Neural progenitor cell (in vitro differentiated cells): ENCODE measurements around the gene GTF2F1. TPM values are rescaled to one million over a fixed set of nuclear protein-coding genes. Genes with fewer than 3 reads are reported as not detected.
A peak's percentile ranks its signal among the peaks of the same experiment; 100 is the strongest.

Experiments
- DNase-seq: peaks from one replicate; pipeline ENCODE4 v3.0.0-alpha.2; 2016; ENCODE audit warnings: low spot score
- H2AFZ ChIP-seq: fragments of 200-600 bp; sonication (generic); replicated peaks from 2 replicates; pipeline ENCODE4 v1.6.1; 2016; ENCODE audit warnings: antibody characterized with exemption
- H3F3A ChIP-seq: fragments of 200-600 bp; sonication (generic); 2 replicates; pipeline ENCODE4 v1.6.1; 2016; ENCODE audit warnings: antibody characterized with exemption, low read depth
- H3K27ac ChIP-seq: fragments of 200-600 bp; sonication (generic); 2 replicates; pipeline ENCODE4 v1.5.1; 2016; ENCODE audit warnings: mild to moderate bottlenecking
- H3K27me3 ChIP-seq: fragments of 200-600 bp; sonication (generic); 2 replicates; pipeline ENCODE4 v1.6.1; 2016; ENCODE audit warnings: mild to moderate bottlenecking, moderate library complexity
- H3K36me3 ChIP-seq: fragments of 200-600 bp; sonication (generic); 2 replicates; pipeline ENCODE4 v1.5.1; 2016
- H3K4me1 ChIP-seq: fragments of 200-600 bp; sonication (generic); 2 replicates; pipeline ENCODE4 v1.6.1; 2016; ENCODE audit warnings: mixed run types
- H3K4me2 ChIP-seq: fragments of 200-600 bp; sonication (generic); 2 replicates; pipeline ENCODE4 v1.6.1; 2016
- H3K4me3 ChIP-seq: fragments of 200-600 bp; sonication (generic); 2 replicates; pipeline ENCODE4 v1.5.1; 2016
- H3K79me2 ChIP-seq: fragments of 200-600 bp; sonication (generic); 2 replicates; pipeline ENCODE4 v1.6.1; 2016; ENCODE audit warnings: low read depth
- H3K9ac ChIP-seq: fragments of 200-600 bp; sonication (generic); 2 replicates; pipeline ENCODE4 v1.6.1; 2016
- H3K9me3 ChIP-seq: fragments of 200-600 bp; sonication (generic); 2 replicates; pipeline ENCODE4 v1.5.1; 2016; ENCODE audit warnings: low read depth
- H4K20me1 ChIP-seq: fragments of 200-600 bp; sonication (generic); 2 replicates; pipeline ENCODE4 v1.6.1; 2016; ENCODE audit warnings: low read depth
- H3K27ac Mint-ChIP-seq: 3 replicates; pipeline ENCODE4 v1.8.0; 2021; ENCODE audit warnings: mixed read lengths
- H3K27me3 Mint-ChIP-seq: 2 replicates; pipeline ENCODE4 v1.8.0; 2022; ENCODE audit warnings: low read depth, mild to moderate bottlenecking, inconsistent platforms, moderate library complexity, mixed read lengths; ENCODE audit not compliant: insufficient read depth
- H3K36me3 Mint-ChIP-seq: 3 replicates; pipeline ENCODE4 v1.8.0; 2021; ENCODE audit warnings: mixed read lengths
- H3K4me1 Mint-ChIP-seq: 3 replicates; pipeline ENCODE4 v1.8.0; 2021; ENCODE audit warnings: mixed read lengths
- H3K4me3 Mint-ChIP-seq: 3 replicates; pipeline ENCODE4 v1.8.0; 2021; ENCODE audit warnings: mild to moderate bottlenecking, moderate library complexity, mixed read lengths
- H3K9me3 Mint-ChIP-seq: 3 replicates; pipeline ENCODE4 v1.8.0; 2020; ENCODE audit warnings: mixed read lengths
- CTCF ChIP-seq: fragments of 200-600 bp; sonication (generic); IDR thresholded peaks from 2 replicates; pipeline ENCODE4 v1.5.1; 2017; ENCODE audit warnings: antibody characterized with exemption, mild to moderate bottlenecking
- EZH2 ChIP-seq: fragments of 200-600 bp; sonication (generic); IDR thresholded peaks from 2 replicates; pipeline ENCODE4 v1.6.1; 2017; ENCODE audit warnings: antibody characterized with exemption, mild to moderate bottlenecking, moderate library complexity
- EZH2phosphoT487 ChIP-seq: fragments of 200-600 bp; sonication (generic); IDR thresholded peaks from 2 replicates; pipeline ENCODE4 v1.6.1; 2017; ENCODE audit warnings: antibody characterized with exemption
- total RNA-seq: library from RNA; depleted of rRNA; stranded (reverse); fragments of >200 nt; gene quantifications from 2 replicates; pipeline ENCODE4 v1.2.3, GENCODE V29; 2015; ENCODE audit warnings: low replicate concordance

Gene GTF2F1
- total RNA-seq, 1 donor from 2014 or later: 36.9 TPM

- peaks cover 57% of the 10 kb centered on the region for H4K20me1 ChIP-seq
- no peaks in the 10 kb centered on the region for H3K27me3 ChIP-seq
- no peak overlapping the region for H2AFZ ChIP-seq
- no peak overlapping the region for H3K4me3 Mint-ChIP-seq
- TF ChIP-seq EZH2 (no peak), CTCF (peak; percentile 76)
- H3K27me3 Mint-ChIP-seq: peaks cover 17% of the 10 kb centered on the region
- no peak overlapping the region for H3K4me2 ChIP-seq
- peak overlapping the region; percentile 81 for H3K27ac ChIP-seq
- peaks cover 9% of the 10 kb centered on the region for H3K36me3 Mint-ChIP-seq
- H3K9me3 ChIP-seq: no peaks in the 10 kb centered on the region
- no peaks in the 10 kb centered on the region for H3K36me3 ChIP-seq
- DNase-seq: peak; percentile 68
- no peaks in the 10 kb centered on the region for H3K4me1 Mint-ChIP-seq
- peaks cover 7% of the 10 kb centered on the region for H3K79me2 ChIP-seq
- H3K9me3 Mint-ChIP-seq: no peaks in the 10 kb centered on the region
- H3K4me1 ChIP-seq: no peaks in the 10 kb centered on the region
- H3F3A ChIP-seq: peaks cover 45% of the 10 kb centered on the region
- H3K27ac Mint-ChIP-seq: no peak overlapping the region
- H3K4me3 ChIP-seq: no peak overlapping the region
- no peak overlapping the region for H3K9ac ChIP-seq
Measured at GRCh38 chr19:6412447-6413091, 19.6 kb upstream of the GTF2F1 start.

- peaks cover 9% of the 10 kb centered on the region for H3K36me3 Mint-ChIP-seq
- Histone ChIP-seq H3K27ac (peak overlapping the region; percentile 58), H3K4me2 (no peak overlapping the region), H3F3A (peaks cover 42% of the 10 kb centered on the region), H3K4me3 (no peak overlapping the region), H3K9me3 (no peaks in the 10 kb centered on the region), H3K79me2 (peaks cover 2% of the 10 kb centered on the region), H3K36me3 (no peaks in the 10 kb centered on the region), H3K9ac (no peak overlapping the region), H2AFZ (no peak overlapping the region), H3K4me1 (no peaks in the 10 kb centered on the region), H4K20me1 (peaks cover 52% of the 10 kb centered on the region), H3K27me3 (no peaks in the 10 kb centered on the region)
- no peaks in the 10 kb centered on the region for H3K4me1 Mint-ChIP-seq
- no peak overlapping the region for H3K4me3 Mint-ChIP-seq
- no peak for DNase-seq
- peaks cover 14% of the 10 kb centered on the region for H3K27me3 Mint-ChIP-seq
- no peak for TF ChIP-seq EZH2phosphoT487
- no peak for TF ChIP-seq CTCF
- no peak for TF ChIP-seq EZH2
- no peak overlapping the region for H3K27ac Mint-ChIP-seq
- H3K9me3 Mint-ChIP-seq: no peaks in the 10 kb centered on the region
Measured at GRCh38 chr19:6412061-6412446, 19.1 kb upstream of the GTF2F1 start.

- Histone ChIP-seq H3K4me3 (no peak overlapping the region), H3K4me1 (no peaks in the 10 kb centered on the region), H3K9me3 (no peaks in the 10 kb centered on the region), H3K27me3 (no peaks in the 10 kb centered on the region), H3K4me2 (no peak overlapping the region), H3K79me2 (no peaks in the 10 kb centered on the region), H3K9ac (no peak overlapping the region), H3K36me3 (no peaks in the 10 kb centered on the region), H3K27ac (no peak overlapping the region), H4K20me1 (peaks cover 25% of the 10 kb centered on the region), H3F3A (peaks cover 26% of the 10 kb centered on the region), H2AFZ (no peak overlapping the region)
- H3K9me3 Mint-ChIP-seq: no peaks in the 10 kb centered on the region
- no peak overlapping the region for H3K4me3 Mint-ChIP-seq
- no peak for DNase-seq
- H3K36me3 Mint-ChIP-seq: peaks cover 7% of the 10 kb centered on the region
- H3K4me1 Mint-ChIP-seq: no peaks in the 10 kb centered on the region
- no peak for TF ChIP-seq CTCF
- TF ChIP-seq EZH2phosphoT487: no peak
- TF ChIP-seq EZH2: no peak
- no peak overlapping the region for H3K27ac Mint-ChIP-seq
- peaks cover 10% of the 10 kb centered on the region for H3K27me3 Mint-ChIP-seq
Measured at GRCh38 chr19:6409346-6409745, 16.4 kb upstream of the GTF2F1 start.
